LNCaP clone FGC (cell line): Measurements from ENCODE around the gene RIOK3.
A peak's percentile ranks its signal among the peaks of the same experiment; 100 is the strongest.

Source experiments
- DNase-seq: peaks from one replicate; pipeline ENCODE4 v3.0.0-alpha.2; 2011; ENCODE audit warnings: low read depth
- H3K4me3 ChIP-seq: 2 replicates; pipeline ENCODE4 v1.5.1; 2011; ENCODE audit warnings: mild to moderate bottlenecking, low read depth, low read length, control low read depth
- TF ChIP-seq, protein P1 (sequence below): IDR thresholded peaks from 2 replicates; pipeline ENCODE4 v1.5.1; 2012; ENCODE audit warnings: mild to moderate bottlenecking; ENCODE audit not compliant: control insufficient read depth, insufficient read depth; ENCODE audit errors: extremely low read depth

The RIOK3 gene

DNA sequence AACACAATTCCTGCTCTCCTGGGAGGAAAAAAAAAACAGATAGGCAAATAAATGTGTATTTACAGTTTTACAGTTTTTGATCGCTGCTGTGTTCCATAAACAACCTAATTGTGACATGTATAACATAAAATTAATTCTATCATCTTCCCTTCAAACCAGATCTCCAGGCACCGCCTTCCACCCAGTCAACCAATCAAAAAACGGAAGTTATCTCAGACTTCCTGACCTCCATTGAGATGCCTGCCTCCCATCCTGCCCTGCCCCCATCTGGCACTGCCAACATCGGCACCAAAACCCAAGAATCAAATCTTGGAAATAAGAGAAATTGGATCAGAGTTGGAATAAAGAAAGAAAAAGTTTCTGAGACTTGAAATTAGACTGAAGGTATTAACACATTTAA is 3.1 kb upstream of the RIOK3 start:
- TF ChIP-seq, protein P1, sequence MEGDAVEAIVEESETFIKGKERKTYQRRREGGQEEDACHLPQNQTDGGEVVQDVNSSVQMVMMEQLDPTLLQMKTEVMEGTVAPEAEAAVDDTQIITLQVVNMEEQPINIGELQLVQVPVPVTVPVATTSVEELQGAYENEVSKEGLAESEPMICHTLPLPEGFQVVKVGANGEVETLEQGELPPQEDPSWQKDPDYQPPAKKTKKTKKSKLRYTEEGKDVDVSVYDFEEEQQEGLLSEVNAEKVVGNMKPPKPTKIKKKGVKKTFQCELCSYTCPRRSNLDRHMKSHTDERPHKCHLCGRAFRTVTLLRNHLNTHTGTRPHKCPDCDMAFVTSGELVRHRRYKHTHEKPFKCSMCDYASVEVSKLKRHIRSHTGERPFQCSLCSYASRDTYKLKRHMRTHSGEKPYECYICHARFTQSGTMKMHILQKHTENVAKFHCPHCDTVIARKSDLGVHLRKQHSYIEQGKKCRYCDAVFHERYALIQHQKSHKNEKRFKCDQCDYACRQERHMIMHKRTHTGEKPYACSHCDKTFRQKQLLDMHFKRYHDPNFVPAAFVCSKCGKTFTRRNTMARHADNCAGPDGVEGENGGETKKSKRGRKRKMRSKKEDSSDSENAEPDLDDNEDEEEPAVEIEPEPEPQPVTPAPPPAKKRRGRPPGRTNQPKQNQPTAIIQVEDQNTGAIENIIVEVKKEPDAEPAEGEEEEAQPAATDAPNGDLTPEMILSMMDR = no peak
- no peak overlapping the region for H3K4me3 ChIP-seq
- DNase-seq = no peak

DNA sequence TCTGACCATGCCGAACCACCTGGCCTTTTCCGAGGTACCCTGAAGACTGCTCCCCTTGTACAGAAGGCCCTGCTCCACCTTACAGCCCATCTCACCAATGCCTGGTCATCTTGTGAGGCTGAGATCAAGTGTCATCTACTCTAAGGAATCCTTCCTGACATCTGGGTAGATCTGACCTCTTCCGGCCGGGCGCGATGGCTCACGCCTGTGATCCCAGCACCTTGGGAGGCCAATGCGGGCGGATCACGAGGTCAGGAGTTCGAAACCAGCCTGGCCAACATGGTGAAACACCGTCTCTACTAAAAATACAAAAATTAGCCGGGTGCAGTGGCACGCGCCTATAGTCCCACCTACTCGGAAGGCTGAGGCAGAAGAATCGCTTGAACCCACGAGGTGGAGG is 2.1 kb upstream of the RIOK3 start:
- no peak for DNase-seq
- H3K4me3 ChIP-seq = no peak overlapping the region
- TF ChIP-seq, protein P1 = no peak

DNA sequence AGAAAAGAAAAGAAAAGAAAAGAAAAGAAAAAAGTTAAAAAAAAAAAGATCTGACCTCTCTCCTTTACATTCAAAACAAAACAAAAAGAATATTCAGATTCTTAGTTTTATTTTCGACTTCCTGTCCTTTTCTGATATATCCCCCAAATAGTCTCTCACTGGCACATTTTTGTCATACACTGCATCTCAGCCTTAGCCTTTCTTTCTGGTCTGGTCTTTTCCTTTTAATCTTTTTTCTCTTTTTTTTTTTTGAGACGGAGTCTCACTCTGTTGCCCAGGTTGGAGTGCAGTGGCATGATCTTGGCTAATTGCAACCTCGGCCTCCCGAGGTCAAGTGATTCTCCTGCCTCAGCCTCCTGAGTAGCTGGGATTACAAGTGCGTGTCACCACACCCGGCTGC is 1.6 kb upstream of the RIOK3 start:
- DNase-seq = no peak
- TF ChIP-seq, protein P1 = no peak
- no peak overlapping the region for H3K4me3 ChIP-seq

DNA sequence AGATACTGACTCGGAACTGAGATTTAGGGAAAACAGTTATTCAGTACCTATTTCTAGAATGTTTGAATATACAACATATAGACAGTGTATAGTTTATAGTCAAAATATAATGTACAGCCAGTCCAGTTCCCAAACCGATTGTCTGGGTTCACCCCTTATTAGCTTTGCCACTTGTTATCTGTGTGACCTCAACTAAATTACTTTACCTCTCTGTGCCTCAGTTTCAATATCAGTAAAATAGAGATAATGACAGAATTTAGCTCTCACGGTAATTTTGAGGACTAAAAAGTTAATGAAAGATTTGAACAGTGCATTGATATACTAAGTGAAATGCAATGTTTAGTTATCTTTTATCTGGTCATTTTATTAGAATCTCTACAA is 750 bp upstream of the RIOK3 start:
- TF ChIP-seq, protein P1 = no peak
- no peak for DNase-seq
- peak overlapping the region; percentile 76 for H3K4me3 ChIP-seq

DNA sequence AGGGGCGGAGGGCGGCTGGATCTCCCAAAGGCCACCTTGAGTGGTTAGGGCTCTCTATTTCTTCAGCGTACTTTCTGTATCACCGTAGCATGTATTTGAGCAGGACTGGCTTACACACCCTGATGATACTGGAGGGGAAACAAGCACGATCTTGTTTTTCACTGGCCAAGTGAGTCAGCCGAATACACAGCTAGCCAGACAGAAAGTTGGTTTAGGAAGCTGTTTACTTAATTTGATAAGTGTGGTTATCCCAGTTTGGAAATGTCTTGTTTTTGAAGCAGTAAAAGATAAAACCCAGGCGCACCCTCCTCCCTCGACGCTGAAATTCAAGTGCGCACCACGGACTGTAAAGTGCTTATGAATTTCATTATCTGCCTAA is 582 bp downstream of the RIOK3 start:
- TF ChIP-seq, protein P1 = no peak
- H3K4me3 ChIP-seq = peak overlapping the region; percentile 76
- no peak for DNase-seq

DNA sequence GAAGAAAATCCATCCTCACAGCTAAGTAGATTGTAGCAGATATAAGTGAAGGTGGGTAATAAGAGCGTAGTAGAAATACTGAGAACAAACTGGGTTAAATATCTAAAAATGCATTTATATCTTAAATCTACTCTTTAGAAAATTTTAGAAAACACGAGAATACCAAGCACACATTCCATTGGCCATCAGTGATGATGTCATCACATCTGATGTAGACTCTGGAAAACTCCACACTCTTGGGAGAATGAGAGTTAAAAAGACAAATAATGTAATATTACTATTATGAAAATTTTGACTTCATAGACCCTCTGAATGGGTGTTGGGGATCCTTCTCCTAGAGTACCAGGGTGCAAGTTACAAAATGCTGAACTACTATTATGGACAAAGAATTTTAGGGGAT is 3.7 kb downstream of the RIOK3 start:
- TF ChIP-seq, protein P1 = no peak
- DNase-seq = no peak
- no peak overlapping the region for H3K4me3 ChIP-seq

DNA sequence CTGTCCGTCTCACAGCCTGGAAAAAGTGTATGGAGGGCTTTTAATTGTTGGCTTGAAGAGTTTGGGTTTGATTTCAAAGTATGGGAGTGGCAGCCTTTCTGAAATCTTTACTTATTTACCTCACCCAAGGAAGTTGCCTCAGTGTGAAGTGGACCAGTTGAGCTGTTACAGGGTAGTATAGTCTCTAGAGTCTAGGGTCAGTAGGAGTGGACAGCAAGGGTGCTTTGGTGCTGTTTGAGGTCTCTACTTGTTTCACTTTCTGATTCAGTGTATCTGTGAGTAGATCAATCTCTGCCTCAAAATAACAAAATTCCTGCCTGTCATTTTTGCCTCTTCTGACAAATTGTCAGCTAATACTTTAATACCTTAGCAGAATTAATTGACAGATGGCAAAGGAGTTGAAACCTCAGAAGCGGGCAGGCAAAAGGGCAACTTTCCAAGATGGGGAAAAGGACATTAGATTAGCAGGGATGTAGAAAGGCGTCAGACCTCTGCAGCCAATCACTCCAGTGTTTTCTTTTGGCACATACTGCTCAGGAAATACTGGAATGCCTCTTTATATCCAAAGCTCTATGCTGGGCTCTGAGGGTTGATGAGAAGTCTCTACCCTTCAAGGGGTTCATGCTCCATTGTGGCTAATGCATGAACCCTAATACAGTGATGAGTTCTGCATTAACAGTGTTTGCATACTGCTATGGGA is 5.9 kb downstream of the RIOK3 start:
- no peak overlapping the region for H3K4me3 ChIP-seq
- TF ChIP-seq, protein P1 = no peak
- no peak for DNase-seq
